Right lobe of liver (tissue), 6 donors: Measurements from ENCODE around the gene RAP1A. TPM values are rescaled to one million over a fixed set of nuclear protein-coding genes. Genes with fewer than 3 reads are reported as not detected.

Experiments used
- ATAC-seq, 4 donors: fragments of 200-7000 bp; cut with Tn5 transposase; one replicate each; pipeline ENCODE4 v1.9.1; 2020; ENCODE audit warnings: mild to moderate bottlenecking in 4 of 4, moderate library complexity in 4 of 4
- DNase-seq, 3 donors: peaks; one replicate each; pipeline ENCODE4 v3.0.0-alpha.2; 2020
- H3K27ac ChIP-seq, 3 donors: fragments of 200-600 bp; one replicate each; pipeline ENCODE4 v1.8.0; 2022
- H3K27me3 ChIP-seq, 2 donors: fragments of 200-600 bp; one replicate each; pipeline ENCODE4 v1.8.0; 2022
- H3K36me3 ChIP-seq, 4 donors: fragments of 200-600 bp; sonication (generic) in 1 of 4; one replicate each; pipeline versions ENCODE4 v1.5.1 to v1.8.0; 2017 to 2022; ENCODE audit warnings: control low read depth in 1 of 4
- H3K4me1 ChIP-seq, 4 donors: fragments of 200-600 bp; sonication (generic) in 1 of 4; one replicate each; pipeline versions ENCODE4 v1.5.1 to v1.8.0; 2017 to 2022; ENCODE audit warnings: control low read depth in 1 of 4
- H3K4me3 ChIP-seq, 3 donors: fragments of 200-600 bp; one replicate each; pipeline ENCODE4 v1.8.0; 2022
- H3K9me3 ChIP-seq, 4 donors: fragments of 200-600 bp; sonication (generic) in 1 of 4; one replicate each; pipeline versions ENCODE4 v1.5.1 to v1.8.0; 2017 to 2022; ENCODE audit warnings: control low read depth in 1 of 4
- CTCF ChIP-seq, 4 donors: fragments of 200-600 bp in 3 of 4; fragments of 450-650 bp in 1 of 4; IDR thresholded peaks; one replicate each; pipeline versions ENCODE4 v1.5.1 to v1.8.0; 2016 to 2022; ENCODE audit warnings: antibody characterized with exemption in 4 of 4, mild to moderate bottlenecking in 2 of 4
- POLR2A ChIP-seq: fragments of 450-650 bp; IDR thresholded peaks from one replicate; pipeline ENCODE4 v1.6.1; 2017; ENCODE audit warnings: antibody characterized with exemption, mild to moderate bottlenecking
- WGBS: methylation state at CpG from one replicate; pipeline ENCODE4 v1.1.6; 2018; ENCODE audit warnings: low coverage, low lambda C conversion rate; ENCODE audit not compliant: insufficient coverage; ENCODE audit errors: missing lambda C conversion rate; 5-methylcytosine and 5-hydroxymethylcytosine counted together
- intact Hi-C, 2 donors: fragments of 100-400 bp; cut with DNase I; formaldehyde crosslinking; loops; one replicate each; pipeline versions ENCODE4 v1.11.2 to v1.14.1; 2022
- total RNA-seq, 6 experiments: library from RNA; depleted of rRNA in 2 of 6; stranded (reverse); fragments of >200 nt in 2 of 6; fragmentation: NEBNext Ultra II Directional in 3 of 6; extraction: Animal tissue kit (Norgen Biotek cat#: 25700) in 3 of 6; gene quantifications; one replicate each; pipeline versions ENCODE4 v1.1.0 to v1.2.4, GENCODE V29; 2016 to 2023
- donor health status: DM: no; HTN: yes; CAD: no.
- donor health status: DM: no; HTN: no; CAD: no.
- donor health status: DM: no; HTN: no; CAD: no.
- donor health status: DM: no; HTN: yes; CAD: no.
- donor health status: DM: no; HTN: yes; CAD: no.

Gene RAP1A
- total RNA-seq, 6 experiments from 2014 or later: 25.9 to 53.8 (median 33.3) TPM

- ATAC-seq: no peak
- WGBS: 91% methylated on average over 1 of the region's 1 CpG
- TF ChIP-seq POLR2A: no peak
- no peak for TF ChIP-seq CTCF (IDR thresholded peaks at IDR 0.05)
- Histone ChIP-seq H3K9me3 (no peaks in the 10 kb centered on the region), H3K27ac (no peak overlapping the region), H3K4me3 (no peak overlapping the region), H3K4me1 (peaks cover 0 to 3% (median 0%) of the 10 kb centered on the region in 4 donors), H3K36me3 (no peaks in the 10 kb centered on the region), H3K27me3 (no peaks in the 10 kb centered on the region)
- intact Hi-C loops: no loop called here
- no peak for DNase-seq
Observed at GRCh38 chr1:111595807-111596206, 23.8 kb upstream of the RAP1A start.

- WGBS: 60% methylated on average over 1 of the region's 1 CpG
Observed at GRCh38 chr1:111596499-111596898, 23.1 kb upstream of the RAP1A start.

GRCh38 chr1:111597426-111597825 is 22.2 kb upstream of the RAP1A start:
- H3K36me3 ChIP-seq: no peaks in the 10 kb centered on the region
- ATAC-seq: no peak
- intact Hi-C loops: no loop called here
- no peak overlapping the region for H3K27ac ChIP-seq
- WGBS: 72% methylated on average over 4 of the region's 5 CpGs
- no peak overlapping the region for H3K4me3 ChIP-seq
- no peaks in the 10 kb centered on the region for H3K9me3 ChIP-seq
- TF ChIP-seq CTCF (IDR thresholded peaks at IDR 0.05): no peak
- no peak for TF ChIP-seq POLR2A
- no peak for DNase-seq
- H3K27me3 ChIP-seq: no peaks in the 10 kb centered on the region
- H3K4me1 ChIP-seq: peaks cover 0 to 3% (median 0%) of the 10 kb centered on the region in 4 donors

More at GRCh38 chr1:111596499-111596898, 23.1 kb upstream of the RAP1A start:
- H3K4me1 ChIP-seq: peaks cover 0 to 3% (median 0%) of the 10 kb centered on the region in 4 donors
- H3K36me3 ChIP-seq: no peaks in the 10 kb centered on the region
- TF ChIP-seq POLR2A (no peak), CTCF (IDR thresholded peaks at IDR 0.05) (no peak)
- DNase-seq: no peak
- peak in 1 of 4 donors; percentile 32 for ATAC-seq
- no peaks in the 10 kb centered on the region for H3K9me3 ChIP-seq
- no peak overlapping the region for H3K4me3 ChIP-seq
- no peaks in the 10 kb centered on the region for H3K27me3 ChIP-seq
- H3K27ac ChIP-seq: no peak overlapping the region
- intact Hi-C loops: no loop called here

GRCh38 chr1:111598544-111598943 is 21.0 kb upstream of the RAP1A start:
- DNase-seq (no peak), ATAC-seq (peak in 3 of 4 donors; percentile 27 to 44 (median 40))
- WGBS: 49% methylated on average over 4 of the region's 6 CpGs
- H3K36me3 ChIP-seq: no peaks in the 10 kb centered on the region
- no peaks in the 10 kb centered on the region for H3K9me3 ChIP-seq
- H3K27ac ChIP-seq: no peak overlapping the region
- no peak overlapping the region for H3K4me3 ChIP-seq
- TF ChIP-seq POLR2A (no peak), CTCF (IDR thresholded peaks at IDR 0.05) (no peak)
- peaks cover 0 to 3% (median 0%) of the 10 kb centered on the region in 4 donors for H3K4me1 ChIP-seq
- intact Hi-C loops: no loop called here
- no peaks in the 10 kb centered on the region for H3K27me3 ChIP-seq
